Spleen (tissue), 11 donors: ENCODE measurements around the gene C21orf91. TPM values are rescaled to one million over a fixed set of nuclear protein-coding genes. Genes with fewer than 3 reads are reported as not detected.

ENCODE experiments used
- DNase-seq: peaks from one replicate; pipeline ENCODE4 v3.0.0-alpha.2; 2020
- H3K27ac ChIP-seq, 8 donors: fragments of 200-600 bp; sonication (generic) in 7 of 8; 1 replicate in 4 of 8; 2 replicates in 4 of 8; pipeline versions ENCODE4 v1.5.0 to v1.8.0; 2016 to 2021; ENCODE audit warnings: inconsistent platforms in 4 of 8, mild to moderate bottlenecking in 4 of 8, moderate library complexity in 1 of 8
- H3K27me3 ChIP-seq, 7 donors: fragments of 200-600 bp; sonication (generic) in 6 of 7; replicated peaks in 1 of 7; 1 replicate in 4 of 7; 2 replicates in 3 of 7; pipeline versions ENCODE4 v1.5.0 to v1.8.0; 2016 to 2021; ENCODE audit warnings: inconsistent platforms in 3 of 7, mild to moderate bottlenecking in 1 of 7
- H3K36me3 ChIP-seq, 6 donors: fragments of 200-600 bp; sonication (generic) in 5 of 6; 1 replicate in 4 of 6; 2 replicates in 2 of 6; pipeline versions ENCODE4 v1.5.0 to v1.8.0; 2016 to 2021; ENCODE audit warnings: inconsistent platforms in 2 of 6
- H3K4me1 ChIP-seq, 6 donors: fragments of 200-600 bp; sonication (generic) in 5 of 6; 1 replicate in 3 of 6; 2 replicates in 3 of 6; pipeline versions ENCODE4 v1.5.0 to v1.8.0; 2016 to 2021; ENCODE audit warnings: inconsistent platforms in 3 of 6
- H3K4me3 ChIP-seq, 8 donors: fragments of 200-600 bp; sonication (generic) in 7 of 8; 1 replicate in 4 of 8; 2 replicates in 4 of 8; pipeline versions ENCODE4 v1.5.0 to v1.8.0; 2016 to 2021; ENCODE audit warnings: inconsistent platforms in 4 of 8, mild to moderate bottlenecking in 4 of 8, moderate library complexity in 2 of 8
- H3K9me3 ChIP-seq, 8 donors: fragments of 200-600 bp; sonication (generic) in 7 of 8; 1 replicate in 4 of 8; 2 replicates in 4 of 8; pipeline versions ENCODE4 v1.5.0 to v1.8.0; 2016 to 2021; ENCODE audit warnings: inconsistent platforms in 4 of 8
- CTCF ChIP-seq, 11 experiments: fragments of 200-600 bp in 7 of 11; fragments of 450-650 bp in 4 of 11; sonication (generic) in 4 of 11; IDR thresholded peaks in 8 of 11; conservative IDR thresholded peaks in 3 of 11; 1 replicate in 7 of 11; 2 replicates in 4 of 11; pipeline versions ENCODE4 v1.4.0 to v1.8.0; 2016 to 2021; ENCODE audit warnings: antibody characterized with exemption in 11 of 11, inconsistent platforms in 4 of 11, mild to moderate bottlenecking in 1 of 11
- POLR2A ChIP-seq, 3 donors: fragments of 450-650 bp; IDR thresholded peaks; one replicate each; pipeline ENCODE4 v1.5.1; 2017; ENCODE audit warnings: antibody characterized with exemption in 3 of 3, mild to moderate bottlenecking in 1 of 3
- POLR2AphosphoS5 ChIP-seq, 3 donors: sonication (generic); formaldehyde crosslinking; IDR thresholded peaks; one replicate each; pipeline ENCODE4 v1.5.1; 2017; ENCODE audit warnings: antibody characterized with exemption in 3 of 3
- WGBS, 5 donors: extraction: QIAGEN DNeasy Blood & Tissue Kit in 3 of 5; methylation state at CpG; one replicate each; pipeline versions ENCODE4 v1.1.5 to v1.1.7; 2013 to 2018; 5-methylcytosine and 5-hydroxymethylcytosine counted together
- intact Hi-C: fragments of 100-400 bp; cut with DNase I; formaldehyde crosslinking; loops from one replicate; pipeline ENCODE4 v1.15.0; 2023; ENCODE audit warnings: low total_unique reads
- polyA plus RNA-seq, 3 donors: library from polyadenylated mRNA; stranded (reverse); fragments of 200-250 nt; gene quantifications; one replicate each; pipeline ENCODE4 v1.2.1, GENCODE V29; 2013
- total RNA-seq, 7 donors: library from RNA; depleted of rRNA in 3 of 7; stranded (reverse); fragments of >200 nt in 3 of 7; fragmentation: NEBNext Ultra II Directional in 4 of 7; extraction: Animal tissue kit (Norgen Biotek cat#: 25700) in 4 of 7; gene quantifications; one replicate each; pipeline versions ENCODE4 v1.1.0 to v1.2.1, GENCODE V29; 2016 to 2021
- donor health status: healthy with polysubstance abuse.
- donor health status: DM: no; HTN: no; CAD: no; lungs with moderate emphysema.
- donor health status: DM: no; HTN: no; CAD: no.
- donor health status: Bipolar disorder and iron deficiency.
- donor health status: healthy.
- donor health status: DM: no; HTN: no; CAD: no.
- donor health status: DM: yes; HTN: yes; CAD: no.

C21orf91 gene
- total and polyA plus RNA-seq, 10 donors, result 4.2 to 28.6 (median 17.9) TPM

GRCh38 chr21:17765207-17765606 lies 53.9 kb downstream of the C21orf91 start:
- DNase-seq, result no peak
- Histone ChIP-seq H3K4me3 (no peak overlapping the region), H3K27me3 (no peaks in the 10 kb centered on the region), H3K36me3 (no peaks in the 10 kb centered on the region), H3K9me3 (peaks cover 0 to 5% (median 0%) of the 10 kb centered on the region in 8 donors), H3K27ac (no peak overlapping the region), H3K4me1 (no peaks in the 10 kb centered on the region)
- intact Hi-C loops, result no loop called here
- TF ChIP-seq POLR2AphosphoS5 (IDR thresholded peaks at IDR 0.05), result no peak
- no peak for TF ChIP-seq POLR2A (IDR thresholded peaks at IDR 0.05)
- no peak for TF ChIP-seq CTCF (IDR thresholded peaks at IDR 0.05 in 8 of 11, conservative IDR thresholded peaks at IDR 0.05 in 3 of 11)
- WGBS, 5 donors, result 93 to 95% (median 95%) methylated on average over 5 of the region's 5 CpGs

GRCh38 chr21:17763288-17764037 lies 55.7 kb downstream of the C21orf91 start:
- H3K27me3 ChIP-seq, result no peaks in the 10 kb centered on the region
- no peak overlapping the region for H3K4me3 ChIP-seq
- intact Hi-C loops, result no loop called here
- H3K9me3 ChIP-seq, result no peaks in the 10 kb centered on the region
- H3K36me3 ChIP-seq, result no peaks in the 10 kb centered on the region
- TF ChIP-seq POLR2AphosphoS5 (IDR thresholded peaks at IDR 0.05) (no peak), CTCF (IDR thresholded peaks at IDR 0.05 in 8 of 11, conservative IDR thresholded peaks at IDR 0.05 in 3 of 11) (no peak), POLR2A (IDR thresholded peaks at IDR 0.05) (no peak)
- 84 to 91% (median 90%) methylated on average over 9 of the region's 9 CpGs for WGBS, 5 donors
- no peaks in the 10 kb centered on the region for H3K4me1 ChIP-seq
- DNase-seq, result no peak
- no peak overlapping the region for H3K27ac ChIP-seq

GRCh38 chr21:17759511-17760178 lies 59.5 kb downstream of the C21orf91 start:
- intact Hi-C loops, result no loop called here
- 72 to 89% (median 84%) methylated on average over 4 of the region's 4 CpGs for WGBS, 5 donors
- no peak for TF ChIP-seq CTCF (IDR thresholded peaks at IDR 0.05 in 8 of 11, conservative IDR thresholded peaks at IDR 0.05 in 3 of 11)
- TF ChIP-seq POLR2A (IDR thresholded peaks at IDR 0.05), result no peak
- no peak for TF ChIP-seq POLR2AphosphoS5 (IDR thresholded peaks at IDR 0.05)

GRCh38 chr21:17758683-17759082 lies 60.5 kb downstream of the C21orf91 start:
- H3K4me3 ChIP-seq, result no peak overlapping the region
- no peak for TF ChIP-seq POLR2AphosphoS5 (IDR thresholded peaks at IDR 0.05)
- no peaks in the 10 kb centered on the region for H3K9me3 ChIP-seq
- no peaks in the 10 kb centered on the region for H3K36me3 ChIP-seq
- WGBS, 5 donors, result 52 to 68% (median 56%) methylated on average over 4 of the region's 4 CpGs
- H3K27me3 ChIP-seq, result no peaks in the 10 kb centered on the region
- DNase-seq, result no peak
- intact Hi-C loops, result no loop called here
- no peak overlapping the region for H3K27ac ChIP-seq
- no peaks in the 10 kb centered on the region for H3K4me1 ChIP-seq

More at GRCh38 chr21:17759511-17760178, 59.5 kb downstream of the C21orf91 start:
- Histone ChIP-seq H3K4me1 (no peaks in the 10 kb centered on the region), H3K4me3 (no peak overlapping the region), H3K9me3 (no peaks in the 10 kb centered on the region), H3K27ac (no peak overlapping the region), H3K27me3 (no peaks in the 10 kb centered on the region), H3K36me3 (no peaks in the 10 kb centered on the region)
- DNase-seq, result no peak
